GM23338 (cell line): ENCODE measurements around the gene KIAA1328. TPM values are rescaled to one million over a fixed set of nuclear protein-coding genes. Genes with fewer than 3 reads are reported as not detected.

Experiments
- ATAC-seq: fragments of 200-7000 bp; cut with Tn5 transposase; 3 replicates; pipeline ENCODE4 v1.9.1; 2020
- DNase-seq: peaks from one replicate; pipeline ENCODE4 v3.0.0-alpha.2; 2015; ENCODE audit warnings: low spot score
- H2AFZ ChIP-seq: fragments of 200-600 bp; sonication (generic); 2 replicates; pipeline ENCODE4 v1.8.0; 2016; ENCODE audit warnings: antibody characterized with exemption, mild to moderate bottlenecking, moderate library complexity
- H3F3A ChIP-seq: fragments of 200-600 bp; sonication (generic); replicated peaks from 2 replicates; pipeline ENCODE4 v1.8.0; 2017; ENCODE audit warnings: antibody characterized with exemption, mixed run types, low read depth
- H3K27ac ChIP-seq: fragments of 200-600 bp; sonication (generic); 2 replicates; pipeline ENCODE4 v1.6.1; 2016; ENCODE audit warnings: low read depth
- H3K27me3 ChIP-seq: fragments of 200-600 bp; sonication (generic); 2 replicates; pipeline ENCODE4 v1.8.0; 2016; ENCODE audit warnings: mild to moderate bottlenecking, mixed run types, moderate library complexity; ENCODE audit not compliant: insufficient read depth
- H3K36me3 ChIP-seq: fragments of 200-600 bp; sonication (generic); 2 replicates; pipeline ENCODE4 v1.8.0; 2016; ENCODE audit warnings: mild to moderate bottlenecking; ENCODE audit not compliant: insufficient read depth
- H3K4me1 ChIP-seq: fragments of 200-600 bp; sonication (generic); 2 replicates; pipeline ENCODE4 v1.8.0; 2016; ENCODE audit warnings: mild to moderate bottlenecking, moderate library complexity; ENCODE audit not compliant: insufficient read depth
- H3K4me2 ChIP-seq: fragments of 200-600 bp; sonication (generic); 2 replicates; pipeline ENCODE4 v1.7.1; 2017; ENCODE audit warnings: mixed run types
- H3K4me3 ChIP-seq: fragments of 200-600 bp; sonication (generic); 2 replicates; pipeline ENCODE4 v1.6.1; 2016; ENCODE audit warnings: mixed run types
- H3K79me2 ChIP-seq: fragments of 200-600 bp; sonication (generic); replicated peaks from 2 replicates; pipeline ENCODE4 v1.8.0; 2017; ENCODE audit warnings: mild to moderate bottlenecking; ENCODE audit not compliant: insufficient read depth
- H3K9me2 ChIP-seq: fragments of 200-600 bp; sonication (generic); 2 replicates; pipeline ENCODE4 v1.8.0; 2017; ENCODE audit not compliant: insufficient read depth
- H4K20me1 ChIP-seq: fragments of 200-600 bp; sonication (generic); replicated peaks from 2 replicates; pipeline ENCODE4 v1.8.0; 2017; ENCODE audit warnings: mild to moderate bottlenecking; ENCODE audit not compliant: insufficient read depth
- H3K27ac Mint-ChIP-seq: 2 replicates; pipeline ENCODE4 v1.8.0; 2020; ENCODE audit warnings: inconsistent platforms, mild to moderate bottlenecking, moderate library complexity, mixed read lengths
- H3K27me3 Mint-ChIP-seq: 3 replicates; pipeline ENCODE4 v1.8.0; 2022; ENCODE audit warnings: low read depth, mild to moderate bottlenecking, moderate library complexity, mixed read lengths, inconsistent platforms; ENCODE audit not compliant: insufficient read depth, poor library complexity
- H3K36me3 Mint-ChIP-seq: 3 replicates; pipeline ENCODE4 v1.8.0; 2021; ENCODE audit warnings: low read depth, mild to moderate bottlenecking, inconsistent platforms, moderate library complexity, mixed read lengths
- H3K4me1 Mint-ChIP-seq: 3 replicates; pipeline ENCODE4 v1.8.0; 2020; ENCODE audit warnings: mild to moderate bottlenecking, inconsistent platforms, mixed read lengths
- H3K4me3 Mint-ChIP-seq: 3 replicates; pipeline ENCODE4 v1.8.0; 2021; ENCODE audit warnings: moderate library complexity, mild to moderate bottlenecking, inconsistent platforms, mixed read lengths
- H3K9me3 Mint-ChIP-seq: 3 replicates; pipeline ENCODE4 v1.8.0; 2020; ENCODE audit warnings: moderate library complexity, mild to moderate bottlenecking, inconsistent platforms, mixed read lengths
- CTCF ChIP-seq, 2 experiments: fragments of 200-600 bp in 1 of 2; sonication (generic) in 1 of 2; conservative IDR thresholded peaks; 2 replicates each; pipeline versions ENCODE4 v1.5.1 to v1.6.1; 2016 to 2017; ENCODE audit warnings: antibody characterized with exemption in 2 of 2, low read depth in 2 of 2, mild to moderate bottlenecking in 2 of 2, moderate library complexity in 1 of 2
- ETS1 ChIP-seq: IDR thresholded peaks from 2 replicates; pipeline ENCODE4 v1.6.1; 2016; ENCODE audit warnings: antibody characterized with exemption
- EZH2 ChIP-seq: fragments of 200-600 bp; sonication (generic); IDR thresholded peaks from one replicate; pipeline ENCODE4 v1.8.0; 2017; ENCODE audit warnings: antibody characterized with exemption, mild to moderate bottlenecking, low read depth; ENCODE audit not compliant: unreplicated experiment
- EZH2phosphoT487 ChIP-seq: fragments of 200-600 bp; sonication (generic); IDR thresholded peaks from one replicate; pipeline ENCODE4 v1.8.1; 2018; ENCODE audit warnings: antibody characterized with exemption; ENCODE audit not compliant: unreplicated experiment
- JUNB ChIP-seq: IDR thresholded peaks from one replicate; pipeline ENCODE4 v1.6.1; 2016; ENCODE audit warnings: antibody characterized with exemption; ENCODE audit not compliant: unreplicated experiment
- POLR2AphosphoS5 ChIP-seq: IDR thresholded peaks from 2 replicates; pipeline ENCODE4 v1.6.1; 2016; ENCODE audit warnings: antibody characterized with exemption, low read depth
- polyA plus RNA-seq: library from polyadenylated mRNA; unstranded; fragments of >200 nt; fragmentation: Nextera tagmentation; extraction: Ambion mirVana; gene quantifications from 2 replicates; pipeline ENCODE4 v1.2.1, GENCODE V29; 2016
- total RNA-seq: library from RNA; depleted of rRNA; stranded (reverse); fragments of >200 nt; shearing (Covaris generic); gene quantifications from 2 replicates; pipeline ENCODE4 v1.2.3, GENCODE V29; 2014
- TF ChIP-seq, protein P1 (sequence below): IDR thresholded peaks from one replicate; pipeline ENCODE4 v1.6.1; 2018; ENCODE audit warnings: antibody characterized with exemption; ENCODE audit not compliant: unreplicated experiment

The KIAA1328 gene
- total and polyA plus RNA-seq, 2 experiments from 2014 or later: 5.2 to 8.4 TPM

DNA sequence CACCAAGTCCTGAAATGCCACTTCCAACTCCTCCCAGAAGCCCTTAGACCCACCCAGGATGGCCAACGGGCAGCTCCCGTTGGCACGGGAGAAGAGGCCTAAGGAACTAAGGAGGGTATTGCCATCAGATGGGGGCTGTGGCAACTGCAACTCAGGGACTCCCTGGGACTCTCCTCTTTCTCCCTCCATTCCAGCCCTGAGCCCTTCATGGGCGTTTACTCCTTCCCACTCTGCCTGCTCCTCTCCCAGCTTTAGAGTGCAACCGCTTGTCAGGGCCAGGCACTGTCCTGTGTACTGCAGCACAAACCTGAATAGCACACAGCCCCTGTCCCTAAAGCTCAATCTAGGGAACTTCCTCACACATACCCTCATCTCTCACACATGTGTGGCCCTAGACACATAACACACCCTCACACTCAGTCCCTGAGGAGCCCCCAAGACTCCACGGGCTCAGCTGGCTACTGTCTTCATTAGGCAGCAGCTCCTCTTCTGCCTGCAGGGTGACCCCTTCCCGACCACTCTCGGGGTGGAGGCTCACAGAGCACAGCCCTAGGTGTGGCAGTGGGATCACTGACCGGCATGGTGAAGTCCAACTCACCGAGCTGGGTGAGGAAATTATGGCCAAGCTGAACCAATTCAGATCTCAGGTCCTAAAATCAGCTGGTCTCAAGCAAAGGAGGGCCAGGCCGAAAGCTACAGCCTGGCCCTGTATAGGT is 420.4 kb downstream of the KIAA1328 start:
- Histone ChIP-seq H3K4me3 (no peak overlapping the region), H3K27ac (no peak overlapping the region), H2AFZ (no peak overlapping the region), H4K20me1 (peaks cover 10% of the 10 kb centered on the region; the same call in 1 of the 2 replicates), H3K9me2 (no peaks in the 10 kb centered on the region), H3K36me3 (no peaks in the 10 kb centered on the region), H3K27me3 (peaks cover 34% of the 10 kb centered on the region), H3K79me2 (no peaks in the 10 kb centered on the region), H3K4me1 (peaks cover 4% of the 10 kb centered on the region; the same call in 1 of the 2 replicates), H3K4me2 (no peak overlapping the region), H3F3A (no peaks in the 10 kb centered on the region)
- H3K4me1 Mint-ChIP-seq: peaks cover 31% of the 10 kb centered on the region
- no peak for DNase-seq
- H3K27ac Mint-ChIP-seq: no peak overlapping the region
- no peaks in the 10 kb centered on the region for H3K9me3 Mint-ChIP-seq
- H3K36me3 Mint-ChIP-seq: no peaks in the 10 kb centered on the region
- H3K4me3 Mint-ChIP-seq: no peak overlapping the region
- no peak for TF ChIP-seq EZH2phosphoT487
- no peak for TF ChIP-seq POLR2AphosphoS5
- TF ChIP-seq, protein P1, sequence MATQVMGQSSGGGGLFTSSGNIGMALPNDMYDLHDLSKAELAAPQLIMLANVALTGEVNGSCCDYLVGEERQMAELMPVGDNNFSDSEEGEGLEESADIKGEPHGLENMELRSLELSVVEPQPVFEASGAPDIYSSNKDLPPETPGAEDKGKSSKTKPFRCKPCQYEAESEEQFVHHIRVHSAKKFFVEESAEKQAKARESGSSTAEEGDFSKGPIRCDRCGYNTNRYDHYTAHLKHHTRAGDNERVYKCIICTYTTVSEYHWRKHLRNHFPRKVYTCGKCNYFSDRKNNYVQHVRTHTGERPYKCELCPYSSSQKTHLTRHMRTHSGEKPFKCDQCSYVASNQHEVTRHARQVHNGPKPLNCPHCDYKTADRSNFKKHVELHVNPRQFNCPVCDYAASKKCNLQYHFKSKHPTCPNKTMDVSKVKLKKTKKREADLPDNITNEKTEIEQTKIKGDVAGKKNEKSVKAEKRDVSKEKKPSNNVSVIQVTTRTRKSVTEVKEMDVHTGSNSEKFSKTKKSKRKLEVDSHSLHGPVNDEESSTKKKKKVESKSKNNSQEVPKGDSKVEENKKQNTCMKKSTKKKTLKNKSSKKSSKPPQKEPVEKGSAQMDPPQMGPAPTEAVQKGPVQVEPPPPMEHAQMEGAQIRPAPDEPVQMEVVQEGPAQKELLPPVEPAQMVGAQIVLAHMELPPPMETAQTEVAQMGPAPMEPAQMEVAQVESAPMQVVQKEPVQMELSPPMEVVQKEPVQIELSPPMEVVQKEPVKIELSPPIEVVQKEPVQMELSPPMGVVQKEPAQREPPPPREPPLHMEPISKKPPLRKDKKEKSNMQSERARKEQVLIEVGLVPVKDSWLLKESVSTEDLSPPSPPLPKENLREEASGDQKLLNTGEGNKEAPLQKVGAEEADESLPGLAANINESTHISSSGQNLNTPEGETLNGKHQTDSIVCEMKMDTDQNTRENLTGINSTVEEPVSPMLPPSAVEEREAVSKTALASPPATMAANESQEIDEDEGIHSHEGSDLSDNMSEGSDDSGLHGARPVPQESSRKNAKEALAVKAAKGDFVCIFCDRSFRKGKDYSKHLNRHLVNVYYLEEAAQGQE: no peak
- no peak for TF ChIP-seq CTCF (conservative IDR thresholded peaks at IDR 0.05; ENCODE audit: low read depth in 2 of 2)
- no peak for TF ChIP-seq ETS1
- TF ChIP-seq JUNB: no peak
- no peak for TF ChIP-seq EZH2
- no peak for ATAC-seq
- H3K27me3 Mint-ChIP-seq: peaks cover 25% of the 10 kb centered on the region
